Measurements from ENCODE around the gene COA5. TPM values are rescaled to one million over a fixed set of nuclear protein-coding genes. Genes with fewer than 3 reads are reported as not detected.

The COA5 gene
- total and polyA plus RNA-seq, 2 donors (not counting 1 experiment from before 2014, with no cell fraction given), result 22.5 to 38.6 TPM

DNA sequence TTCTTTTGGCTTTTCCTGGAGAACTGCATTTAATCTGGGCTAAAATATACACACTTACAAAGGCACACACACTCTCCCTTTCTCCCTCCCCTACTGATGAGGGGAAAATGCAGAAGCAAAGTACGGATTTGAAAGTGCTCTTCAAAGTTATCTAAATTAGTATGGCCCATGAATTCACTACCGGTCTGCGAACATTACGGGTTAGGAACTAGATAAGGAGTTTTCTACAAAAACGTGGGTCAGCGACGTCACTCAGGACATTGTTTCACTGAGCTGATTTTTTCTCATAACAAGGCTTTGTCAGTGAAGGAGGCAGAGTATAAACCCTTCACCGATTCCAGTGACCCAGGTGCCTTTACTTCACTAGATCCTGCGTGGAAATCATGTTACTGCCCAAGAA, 47.3 kb downstream of the COA5 start:
- Histone ChIP-seq H3K9ac (ENCODE audit: insufficient read depth, low read length) (no peak overlapping the region), H3K79me2 (ENCODE audit: control insufficient read depth, insufficient read depth, low read length) (no peaks in the 10 kb centered on the region), H2AFZ (ENCODE audit: low read length) (no peak overlapping the region), H3K4me3 (replicated peaks in 1 of 4; ENCODE audit: control extremely low read depth in 1 of 4, insufficient read depth in 1 of 4, low read depth in 3 of 4, low read length in 4 of 4) (no peak overlapping the region), H4K20me1 (ENCODE audit: control insufficient read depth, extremely low read depth, insufficient read depth, low read length) (no peaks in the 10 kb centered on the region), H3K4me1 (ENCODE audit: control insufficient read depth, extremely low read depth, insufficient read depth, low read length) (peaks cover 11% of the 10 kb centered on the region), H3K36me3 (ENCODE audit: control insufficient read depth, insufficient read depth, low read length) (no peaks in the 10 kb centered on the region), H3K27ac (ENCODE audit: insufficient read depth, low read length) (no peak overlapping the region), H3K4me2 (ENCODE audit: extremely low read depth, insufficient read depth, low read length) (no peak overlapping the region), H3K27me3 (ENCODE audit: control insufficient read depth, insufficient read depth, low read length) (no peaks in the 10 kb centered on the region), H3K9me3 (ENCODE audit: control insufficient read depth, insufficient read depth, low read depth, low read length) (no peaks in the 10 kb centered on the region)
- TF ChIP-seq, protein P1, sequence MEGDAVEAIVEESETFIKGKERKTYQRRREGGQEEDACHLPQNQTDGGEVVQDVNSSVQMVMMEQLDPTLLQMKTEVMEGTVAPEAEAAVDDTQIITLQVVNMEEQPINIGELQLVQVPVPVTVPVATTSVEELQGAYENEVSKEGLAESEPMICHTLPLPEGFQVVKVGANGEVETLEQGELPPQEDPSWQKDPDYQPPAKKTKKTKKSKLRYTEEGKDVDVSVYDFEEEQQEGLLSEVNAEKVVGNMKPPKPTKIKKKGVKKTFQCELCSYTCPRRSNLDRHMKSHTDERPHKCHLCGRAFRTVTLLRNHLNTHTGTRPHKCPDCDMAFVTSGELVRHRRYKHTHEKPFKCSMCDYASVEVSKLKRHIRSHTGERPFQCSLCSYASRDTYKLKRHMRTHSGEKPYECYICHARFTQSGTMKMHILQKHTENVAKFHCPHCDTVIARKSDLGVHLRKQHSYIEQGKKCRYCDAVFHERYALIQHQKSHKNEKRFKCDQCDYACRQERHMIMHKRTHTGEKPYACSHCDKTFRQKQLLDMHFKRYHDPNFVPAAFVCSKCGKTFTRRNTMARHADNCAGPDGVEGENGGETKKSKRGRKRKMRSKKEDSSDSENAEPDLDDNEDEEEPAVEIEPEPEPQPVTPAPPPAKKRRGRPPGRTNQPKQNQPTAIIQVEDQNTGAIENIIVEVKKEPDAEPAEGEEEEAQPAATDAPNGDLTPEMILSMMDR (conservative IDR thresholded peaks at IDR 0.05 in 1 of 2, IDR thresholded peaks at IDR 0.05 in 1 of 2; ENCODE audit: low read depth in 1 of 2, low read length in 2 of 2), result no peak
- no peak for TF ChIP-seq EZH2 (IDR thresholded peaks at IDR 0.05; ENCODE audit: low read length, missing control alignments)
- DNase-seq (ENCODE audit: low read depth in 2 of 2), result no peak

DNA sequence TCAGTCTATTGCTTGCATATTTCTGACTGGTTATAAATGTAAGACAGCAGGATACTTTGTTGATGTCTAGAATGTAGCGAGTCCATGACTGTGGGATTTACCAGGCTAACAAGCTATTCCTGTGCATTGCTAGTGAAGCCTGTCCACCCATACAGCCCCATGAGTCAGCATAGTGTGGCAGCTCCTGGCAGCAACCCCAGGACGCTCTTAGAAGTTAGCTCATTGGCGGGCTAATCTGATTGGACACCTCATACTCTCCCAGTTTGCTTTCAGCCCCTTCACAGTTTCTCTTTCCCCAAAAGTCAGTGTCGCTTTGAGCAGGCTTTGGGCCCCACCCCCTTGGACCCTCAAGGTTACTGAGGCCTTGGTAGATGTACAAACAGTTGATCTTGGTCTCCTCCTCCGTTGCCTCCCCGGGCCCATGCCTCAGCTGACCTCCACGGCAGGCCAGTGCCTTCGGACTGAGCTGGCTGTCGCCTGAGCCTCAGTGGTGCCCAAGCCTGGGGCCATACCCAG, 48.0 kb downstream of the COA5 start:
- TF ChIP-seq EZH2 (IDR thresholded peaks at IDR 0.05; ENCODE audit: low read length, missing control alignments), result no peak
- TF ChIP-seq, protein P1 (conservative IDR thresholded peaks at IDR 0.05 in 1 of 2, IDR thresholded peaks at IDR 0.05 in 1 of 2; ENCODE audit: low read depth in 1 of 2, low read length in 2 of 2), result no peak
- no peak overlapping the region for H2AFZ ChIP-seq (ENCODE audit: low read length)
- no peak overlapping the region for H3K9ac ChIP-seq (ENCODE audit: insufficient read depth, low read length)
- H3K4me3 ChIP-seq (replicated peaks in 1 of 4; ENCODE audit: control extremely low read depth in 1 of 4, insufficient read depth in 1 of 4, low read depth in 3 of 4, low read length in 4 of 4), result peak overlapping the region in 2 of 4 experiments; percentile 2 to 17
- H3K27ac ChIP-seq (ENCODE audit: insufficient read depth, low read length), result peak overlapping the region; percentile 62
- no peaks in the 10 kb centered on the region for H3K27me3 ChIP-seq (ENCODE audit: control insufficient read depth, insufficient read depth, low read length)
- no peaks in the 10 kb centered on the region for H3K79me2 ChIP-seq (ENCODE audit: control insufficient read depth, insufficient read depth, low read length)
- H3K4me1 ChIP-seq (ENCODE audit: control insufficient read depth, extremely low read depth, insufficient read depth, low read length), result peaks cover 11% of the 10 kb centered on the region
- peak; percentile 94 to 95 for DNase-seq (ENCODE audit: low read depth in 2 of 2)
- no peaks in the 10 kb centered on the region for H3K36me3 ChIP-seq (ENCODE audit: control insufficient read depth, insufficient read depth, low read length)
- no peaks in the 10 kb centered on the region for H4K20me1 ChIP-seq (ENCODE audit: control insufficient read depth, extremely low read depth, insufficient read depth, low read length)
- H3K9me3 ChIP-seq (ENCODE audit: control insufficient read depth, insufficient read depth, low read depth, low read length), result no peaks in the 10 kb centered on the region
- peak overlapping the region; percentile 71 for H3K4me2 ChIP-seq (ENCODE audit: extremely low read depth, insufficient read depth, low read length)

DNA sequence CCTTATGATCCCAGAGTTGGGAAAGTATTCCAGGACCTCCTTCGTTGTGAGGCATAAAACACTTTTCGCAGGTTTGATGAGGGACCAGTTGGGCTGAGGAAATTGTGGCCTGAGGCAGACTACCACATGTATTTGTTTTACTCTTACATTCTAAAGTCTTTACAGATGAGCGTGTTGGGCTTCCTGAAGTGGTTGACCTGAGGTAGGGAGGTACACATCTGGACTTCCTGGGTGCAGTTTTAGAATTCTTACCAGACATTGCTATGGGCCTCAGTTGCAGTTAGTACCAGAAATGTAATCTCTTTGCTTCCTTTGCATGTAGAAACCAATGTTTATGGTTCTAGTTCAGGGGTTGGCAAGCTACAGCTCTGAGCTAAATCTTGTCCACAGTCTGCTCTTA, 48.7 kb downstream of the COA5 start:
- Histone ChIP-seq H3K4me2 (ENCODE audit: extremely low read depth, insufficient read depth, low read length) (peak overlapping the region; percentile 41), H4K20me1 (ENCODE audit: control insufficient read depth, extremely low read depth, insufficient read depth, low read length) (no peaks in the 10 kb centered on the region), H3K27me3 (ENCODE audit: control insufficient read depth, insufficient read depth, low read length) (no peaks in the 10 kb centered on the region), H3K9me3 (ENCODE audit: control insufficient read depth, insufficient read depth, low read depth, low read length) (no peaks in the 10 kb centered on the region), H3K4me3 (replicated peaks in 1 of 4; ENCODE audit: control extremely low read depth in 1 of 4, insufficient read depth in 1 of 4, low read depth in 3 of 4, low read length in 4 of 4) (no peak overlapping the region), H3K27ac (ENCODE audit: insufficient read depth, low read length) (peak overlapping the region; percentile 34), H3K79me2 (ENCODE audit: control insufficient read depth, insufficient read depth, low read length) (no peaks in the 10 kb centered on the region), H3K9ac (ENCODE audit: insufficient read depth, low read length) (no peak overlapping the region), H2AFZ (ENCODE audit: low read length) (no peak overlapping the region), H3K36me3 (ENCODE audit: control insufficient read depth, insufficient read depth, low read length) (no peaks in the 10 kb centered on the region), H3K4me1 (ENCODE audit: control insufficient read depth, extremely low read depth, insufficient read depth, low read length) (peaks cover 11% of the 10 kb centered on the region)
- peak in 1 of 2 donors; percentile 25 for DNase-seq (ENCODE audit: low read depth in 2 of 2)
- TF ChIP-seq, protein P1 (conservative IDR thresholded peaks at IDR 0.05 in 1 of 2, IDR thresholded peaks at IDR 0.05 in 1 of 2; ENCODE audit: low read depth in 1 of 2, low read length in 2 of 2), result no peak
- no peak for TF ChIP-seq EZH2 (IDR thresholded peaks at IDR 0.05; ENCODE audit: low read length, missing control alignments)
